ENCODE measurements around the gene ADORA2A. TPM values are rescaled to one million over a fixed set of nuclear protein-coding genes. Genes with fewer than 3 reads are reported as not detected.

ADORA2A gene
- total RNA-seq, 1 experiment from 2014 or later = 7.6 TPM

GRCh38 chr22:24398409-24398808, 29.0 kb upstream of the ADORA2A start (continued):
- TF ChIP-seq ZNF281 (CRISPR knock-in tag; IDR thresholded peaks at IDR 0.05) (no peak), ZBTB21 (CRISPR knock-in tag; IDR thresholded peaks at IDR 0.05; ENCODE audit: borderline replicate concordance) (no peak), CTCF (IDR thresholded peaks at IDR 0.05) (no peak), FOXK1 (CRISPR knock-in tag; IDR thresholded peaks at IDR 0.05) (no peak), EMX1 (CRISPR knock-in tag; IDR thresholded peaks at IDR 0.05) (no peak), ZNF219 (CRISPR knock-in tag; IDR thresholded peaks at IDR 0.05; ENCODE audit: borderline replicate concordance) (no peak), IRF2 (CRISPR knock-in tag; IDR thresholded peaks at IDR 0.05; ENCODE audit: borderline replicate concordance, low read depth) (no peak), ELF4 (CRISPR knock-in tag; IDR thresholded peaks at IDR 0.05; ENCODE audit: low read depth) (no peak), USF2 (CRISPR knock-in tag; IDR thresholded peaks at IDR 0.05) (no peak), ZNF138 (CRISPR knock-in tag; conservative IDR thresholded peaks at IDR 0.05) (no peak), ARID4B (CRISPR knock-in tag; IDR thresholded peaks at IDR 0.05; ENCODE audit: borderline replicate concordance) (no peak), HMGA2 (CRISPR knock-in tag; IDR thresholded peaks at IDR 0.05) (no peak), MLX (CRISPR knock-in tag; IDR thresholded peaks at IDR 0.05) (no peak), IRF1 (CRISPR knock-in tag; IDR thresholded peaks at IDR 0.05) (no peak)

- H3K4me1 Mint-ChIP-seq = no peaks in the 10 kb centered on the region
- no peak overlapping the region for H3K4me3 Mint-ChIP-seq
- H3K9me3 Mint-ChIP-seq = no peaks in the 10 kb centered on the region
- no peak overlapping the region for H3K27ac Mint-ChIP-seq
- peaks cover 31% of the 10 kb centered on the region for H3K36me3 Mint-ChIP-seq
- CTCF ChIA-PET = interaction anchor here (1.3 kb wide), 1 partner anchor 24 kb away, joined by 3 read pairs; no protein-coding TSS in a partner anchor
- DNase-seq (ENCODE audit: low spot score) = no peak
- H3K27me3 Mint-ChIP-seq (ENCODE audit: low read depth) = no peaks in the 10 kb centered on the region
- POLR2A ChIA-PET = interaction anchor here (0.7 kb wide), 1 partner anchor 683 kb away, joined by 3 read pairs; no protein-coding TSS in a partner anchor
- ATAC-seq = no peak
- no peak for TF ChIP-seq ESRRA (CRISPR knock-in tag; IDR thresholded peaks at IDR 0.05; ENCODE audit: borderline replicate concordance)
- no peak for TF ChIP-seq E2F5 (CRISPR knock-in tag; IDR thresholded peaks at IDR 0.05)
- TF ChIP-seq ATF3 (CRISPR knock-in tag; conservative IDR thresholded peaks at IDR 0.05) = no peak
- TF ChIP-seq TEAD1 (CRISPR knock-in tag; IDR thresholded peaks at IDR 0.05) = no peak
- no peak for TF ChIP-seq PRRX2 (CRISPR knock-in tag; IDR thresholded peaks at IDR 0.05)
These were observed 27.2 kb upstream of the ADORA2A start for GRCh38 chr22:24400034-24400725.

Measured in WTC11 (cell line).